Stimulated activated CD4-positive, alpha-beta T cell treated with anti-CD3 and anti-CD28 coated beads, Interleukin-4, amount 100 ng/mL, for 24 hours (primary cell): ENCODE data around the gene ZNF423.

Source experiments
- DNase-seq: peaks from one replicate; pipeline ENCODE4 v3.0.0-alpha.2; 2020

ZNF423 gene

DNA sequence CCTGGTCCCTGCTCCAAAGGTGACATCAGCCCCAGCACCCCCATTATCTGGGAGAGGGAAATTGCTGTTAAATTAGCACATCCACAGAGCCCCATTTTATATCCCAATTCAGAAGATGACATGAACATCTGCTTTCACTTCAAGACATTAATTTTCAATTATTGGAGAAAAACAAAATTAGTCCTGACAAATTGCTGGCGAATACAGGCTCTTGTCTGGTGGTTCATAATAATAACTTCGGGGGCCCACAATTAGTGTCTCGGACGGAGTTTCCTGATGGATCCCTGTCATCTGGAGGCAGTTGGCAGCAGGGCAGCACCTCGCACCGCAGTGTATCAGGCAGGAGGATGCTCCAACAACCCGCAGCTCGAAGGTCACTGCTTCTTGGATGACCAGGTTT is 7.4 kb downstream of the ZNF423 start:
- DNase-seq: no peak

DNA sequence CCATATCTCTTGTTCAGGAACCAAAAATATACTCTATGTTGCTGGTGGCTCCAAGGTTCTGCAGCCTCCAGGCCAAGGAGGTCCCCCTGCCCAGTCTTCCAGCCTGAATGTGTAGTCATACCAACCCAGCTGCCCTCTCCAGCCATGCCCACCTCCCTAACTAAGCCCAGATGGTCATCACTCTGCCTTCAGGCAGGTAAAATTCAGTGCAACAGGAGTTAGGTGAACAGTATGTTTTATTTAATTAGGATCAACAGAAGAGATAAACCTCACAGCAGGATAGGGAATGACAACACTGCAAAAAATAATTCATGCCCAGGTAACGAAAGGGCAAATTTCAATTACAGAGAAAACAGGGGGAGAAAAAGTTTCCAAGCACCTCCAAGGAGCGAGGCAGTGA is 9.1 kb downstream of the ZNF423 start:
- DNase-seq: no peak

DNA sequence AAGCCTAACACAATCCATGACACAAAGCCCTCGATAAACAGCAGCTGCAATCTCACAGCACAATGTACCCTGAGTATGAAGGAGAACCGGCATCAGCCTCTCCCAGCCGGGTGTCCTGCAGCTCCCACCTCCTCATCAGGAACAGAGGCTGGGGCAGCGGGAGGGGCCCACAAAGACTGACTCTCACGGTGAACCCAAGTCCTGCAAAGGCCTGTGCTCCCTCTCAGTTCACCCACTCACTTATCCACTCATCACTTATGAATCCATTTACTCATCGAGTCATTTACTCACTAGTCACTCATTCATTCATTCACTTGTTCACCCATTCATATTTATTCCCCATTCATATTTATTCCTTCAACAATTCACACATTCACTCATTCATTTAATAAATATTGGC is 11.6 kb downstream of the ZNF423 start:
- DNase-seq: no peak

DNA sequence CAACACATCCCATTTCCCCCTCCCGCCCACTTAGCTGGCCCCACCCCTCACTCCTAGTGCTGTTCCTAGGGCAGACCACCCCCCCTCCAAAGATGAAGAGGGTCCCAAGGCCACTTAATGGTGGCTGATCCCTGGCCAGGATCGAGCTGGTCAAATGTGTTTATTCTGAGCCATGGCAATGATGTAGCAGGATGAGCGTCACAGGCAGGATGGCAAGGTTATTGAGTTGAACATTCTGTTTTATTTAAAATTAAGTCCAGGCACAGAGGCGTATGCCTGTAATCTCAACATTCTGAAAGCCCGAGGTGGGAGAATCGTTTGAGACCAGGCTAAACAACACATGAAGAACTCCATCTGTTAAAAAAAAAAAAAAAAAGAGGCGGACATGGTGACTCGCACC is 12.2 kb downstream of the ZNF423 start:
- DNase-seq: no peak

DNA sequence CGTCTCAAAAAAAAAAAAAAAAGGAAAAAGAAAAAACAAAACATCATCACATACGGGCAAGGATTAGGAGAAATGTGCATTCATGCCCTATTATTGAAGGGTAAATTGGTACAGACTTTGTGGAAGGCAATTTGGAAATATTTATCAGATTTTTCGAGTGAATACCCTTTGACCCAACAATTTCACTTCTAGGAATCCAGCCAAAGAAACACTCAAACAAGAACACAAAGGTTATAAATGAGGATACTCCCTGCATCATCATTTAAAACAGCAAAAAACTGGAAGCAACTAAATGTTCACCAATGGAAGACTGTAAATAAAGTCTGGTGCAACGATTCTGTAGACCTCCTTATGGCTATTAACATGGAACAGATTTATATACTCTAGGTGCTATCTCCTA is 12.9 kb downstream of the ZNF423 start:
- DNase-seq: no peak

DNA sequence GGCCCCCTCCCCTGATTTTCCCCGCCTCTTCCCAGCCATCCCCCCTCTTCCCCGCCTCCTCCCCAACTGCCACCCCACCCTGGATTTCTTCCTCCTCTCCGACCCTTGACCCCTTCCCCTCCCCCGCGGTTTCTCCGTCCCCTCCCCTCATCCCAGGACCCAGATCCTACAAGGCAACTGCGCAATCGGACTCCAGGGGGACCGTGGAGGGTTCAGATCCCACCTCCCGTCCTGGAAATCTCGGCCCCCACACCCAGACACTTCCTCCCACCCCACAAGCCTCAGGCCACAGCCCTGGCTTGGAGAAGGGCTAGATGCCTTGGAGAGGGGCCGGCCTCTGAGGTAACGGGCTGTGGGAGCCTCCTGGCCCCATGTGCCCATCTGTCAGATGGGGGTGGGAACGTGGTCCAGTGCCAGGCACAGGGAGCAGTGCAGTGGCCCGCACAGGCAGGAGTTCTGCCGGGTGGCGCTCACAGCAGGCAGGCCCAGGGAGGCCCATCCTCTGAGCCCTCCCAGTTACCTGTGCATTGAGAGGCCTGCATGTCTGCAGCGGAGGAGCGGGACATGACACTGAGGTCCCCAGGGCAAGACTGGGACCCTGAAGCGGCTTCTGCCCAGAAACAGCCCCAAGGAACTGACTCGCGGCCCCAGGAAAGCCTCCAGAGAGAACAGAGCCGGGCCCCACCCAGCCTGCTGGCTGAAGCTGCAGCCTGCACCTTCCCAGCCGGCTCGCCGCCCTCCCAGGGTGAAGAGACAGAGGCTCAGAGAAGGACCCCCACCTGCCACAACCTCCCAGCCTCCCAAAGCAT is 16.7 kb downstream of the ZNF423 start:
- DNase-seq: no peak

DNA sequence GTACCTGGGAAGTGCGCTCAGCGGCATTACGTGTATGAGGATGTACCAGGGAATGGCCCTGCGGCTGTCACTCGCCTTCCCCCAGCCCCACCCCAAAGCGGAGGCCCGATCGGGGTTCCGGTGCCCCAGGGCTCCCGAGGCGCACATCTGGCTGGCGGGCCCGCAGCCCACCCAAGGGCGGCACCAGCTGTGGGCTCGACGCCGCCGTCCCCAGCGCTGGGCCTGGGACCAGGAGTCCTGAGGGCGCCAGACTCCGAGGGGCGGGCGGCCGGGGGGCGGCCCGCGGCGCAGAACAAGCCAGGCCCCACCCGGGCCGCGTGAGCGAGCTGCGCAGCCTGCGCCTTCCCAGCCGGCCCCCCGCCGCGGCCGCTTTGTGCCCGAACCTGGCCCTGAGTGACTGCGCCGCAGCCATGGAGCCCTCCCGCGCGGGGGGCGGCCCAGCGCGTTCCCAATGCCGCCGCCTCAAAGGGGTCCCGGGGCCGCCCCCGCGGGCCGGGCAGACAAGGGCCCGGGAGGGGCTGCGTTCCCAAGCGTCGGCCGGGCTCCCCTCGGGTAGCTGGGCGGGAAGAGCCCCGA is 17.4 kb downstream of the ZNF423 start:
- no peak for DNase-seq

DNA sequence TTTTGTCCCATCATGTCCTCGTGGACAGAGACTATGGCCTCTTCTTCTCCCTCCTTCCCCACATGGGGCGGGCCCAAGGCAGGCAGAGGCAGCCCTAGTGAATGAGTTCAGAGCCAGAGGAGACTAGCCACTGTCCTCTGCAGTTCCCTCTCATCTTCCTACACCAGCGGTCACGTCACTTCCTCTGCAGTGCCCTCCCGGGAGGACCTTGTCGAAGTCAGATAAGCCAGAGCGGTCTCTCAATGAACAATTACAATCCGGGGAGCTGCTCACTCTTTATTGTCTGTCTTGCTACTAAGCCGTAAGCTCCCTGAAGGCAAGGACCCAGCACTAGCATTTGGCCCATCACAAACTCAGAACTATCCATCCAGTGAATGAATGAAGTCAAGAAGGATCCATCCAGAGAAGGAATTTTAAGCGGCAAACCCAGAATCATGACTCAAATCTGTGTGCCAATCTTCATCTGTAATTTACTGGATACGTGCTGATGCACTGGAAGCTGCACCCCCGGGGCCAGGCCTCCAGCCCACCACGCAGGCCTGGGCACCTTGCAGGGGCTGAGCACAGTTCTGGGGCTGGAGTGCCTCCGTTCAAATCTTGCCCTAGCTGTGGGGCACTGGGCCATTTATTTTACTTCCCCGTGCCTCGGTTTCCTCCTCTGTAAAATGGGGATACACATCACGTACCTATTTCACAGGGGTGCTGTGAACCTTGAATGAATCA is 18.1 kb downstream of the ZNF423 start:
- no peak for DNase-seq

DNA sequence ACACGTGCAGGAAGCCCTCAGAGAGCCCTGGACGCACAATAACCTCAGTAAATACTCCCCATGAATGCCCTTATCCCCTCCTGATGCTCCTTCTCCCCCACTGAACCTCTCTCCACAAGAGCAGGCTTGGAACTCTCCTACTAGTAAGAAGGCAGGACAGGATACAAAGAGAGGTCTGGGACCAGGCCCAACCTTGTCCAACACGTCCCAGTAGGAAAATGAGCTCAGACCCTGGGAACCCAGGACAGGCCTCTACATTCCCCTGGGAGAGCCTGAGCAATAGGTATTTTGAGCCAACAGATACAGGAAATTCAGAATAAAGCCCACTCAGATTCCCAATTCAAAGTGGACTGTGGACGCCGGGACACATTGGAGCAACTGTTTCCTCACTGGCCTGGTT is 19.2 kb downstream of the ZNF423 start:
- DNase-seq: no peak

DNA sequence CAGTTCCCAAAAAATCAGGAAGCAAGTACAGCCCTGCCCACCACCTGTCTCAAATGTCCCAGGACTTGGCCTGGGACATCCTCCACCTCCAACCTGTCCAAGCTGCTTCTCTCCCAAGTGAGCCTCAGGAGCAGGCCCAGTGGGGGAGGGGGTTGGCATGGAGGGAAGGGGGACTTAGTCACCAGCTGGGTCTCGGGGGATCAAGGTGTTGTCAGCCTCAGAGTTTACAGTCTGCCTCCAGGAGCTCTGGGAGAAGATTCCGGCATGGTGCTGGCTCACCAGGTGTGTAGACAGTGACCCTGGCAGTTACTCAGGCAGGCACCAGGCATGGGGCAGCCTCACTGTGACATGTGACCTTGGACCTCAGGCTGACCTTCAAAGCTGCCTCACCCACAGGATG is 19.7 kb downstream of the ZNF423 start:
- no peak for DNase-seq

DNA sequence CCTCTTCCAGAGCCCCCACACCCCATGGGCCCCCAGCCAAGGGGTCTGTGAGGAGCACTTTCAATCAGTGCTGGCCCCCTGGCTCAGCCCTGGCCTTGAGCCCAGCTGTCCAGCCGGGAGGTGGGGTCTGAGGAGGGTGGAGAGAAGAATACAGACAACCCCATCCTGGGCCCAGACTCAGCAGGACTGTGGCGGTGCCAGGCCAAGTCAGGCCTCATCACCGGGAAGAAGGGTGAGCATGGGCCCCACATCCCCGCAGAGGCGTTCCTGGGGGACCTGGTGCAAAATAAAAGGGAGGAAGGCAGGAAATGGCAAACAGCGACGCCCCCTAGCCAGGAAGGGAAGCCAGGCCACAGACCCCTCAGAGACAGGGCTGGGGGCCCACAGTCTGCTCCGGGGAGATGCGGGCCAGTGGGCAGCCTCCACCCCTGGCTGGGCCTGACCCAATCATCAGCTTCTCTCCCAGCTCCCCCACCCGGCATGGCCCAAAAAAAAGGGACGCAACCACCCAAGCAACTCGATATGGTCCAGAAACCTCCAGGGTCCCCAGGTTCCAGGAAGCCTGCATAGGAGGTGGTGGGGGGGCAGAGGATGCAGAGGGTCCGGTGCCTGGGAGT is 20.6 kb downstream of the ZNF423 start:
- no peak for DNase-seq

DNA sequence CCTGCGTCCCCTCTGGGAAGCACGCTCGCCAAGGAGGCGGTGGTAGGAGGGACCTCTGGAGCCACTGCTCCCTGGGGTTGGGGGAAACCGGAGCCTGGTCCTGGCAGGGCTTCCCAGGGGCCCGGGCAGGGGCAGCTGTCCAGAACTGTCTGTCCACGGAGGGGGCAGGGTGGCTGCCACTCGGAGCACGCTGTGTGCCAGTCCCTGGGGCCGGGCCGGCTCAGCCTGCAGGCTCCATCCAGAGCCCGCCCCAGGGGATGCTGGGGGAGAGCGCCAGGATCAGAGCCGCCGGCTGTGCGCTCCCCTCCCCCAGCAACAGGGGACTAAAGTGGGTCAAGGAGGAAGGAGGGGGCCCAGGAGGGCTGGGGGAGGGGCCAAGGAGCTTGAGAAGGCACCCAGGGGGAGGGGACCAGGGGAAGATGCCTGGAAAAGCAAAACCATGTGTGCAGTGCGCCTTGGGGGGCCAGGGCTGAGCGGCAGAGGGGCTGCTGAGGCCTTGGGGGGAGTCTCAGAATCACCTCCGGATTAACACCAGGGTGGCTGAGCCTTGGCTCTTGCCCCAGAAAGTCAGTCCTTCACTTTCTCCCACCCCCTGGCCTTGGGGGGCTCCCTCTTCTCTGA is 21.3 kb downstream of the ZNF423 start:
- no peak for DNase-seq

DNA sequence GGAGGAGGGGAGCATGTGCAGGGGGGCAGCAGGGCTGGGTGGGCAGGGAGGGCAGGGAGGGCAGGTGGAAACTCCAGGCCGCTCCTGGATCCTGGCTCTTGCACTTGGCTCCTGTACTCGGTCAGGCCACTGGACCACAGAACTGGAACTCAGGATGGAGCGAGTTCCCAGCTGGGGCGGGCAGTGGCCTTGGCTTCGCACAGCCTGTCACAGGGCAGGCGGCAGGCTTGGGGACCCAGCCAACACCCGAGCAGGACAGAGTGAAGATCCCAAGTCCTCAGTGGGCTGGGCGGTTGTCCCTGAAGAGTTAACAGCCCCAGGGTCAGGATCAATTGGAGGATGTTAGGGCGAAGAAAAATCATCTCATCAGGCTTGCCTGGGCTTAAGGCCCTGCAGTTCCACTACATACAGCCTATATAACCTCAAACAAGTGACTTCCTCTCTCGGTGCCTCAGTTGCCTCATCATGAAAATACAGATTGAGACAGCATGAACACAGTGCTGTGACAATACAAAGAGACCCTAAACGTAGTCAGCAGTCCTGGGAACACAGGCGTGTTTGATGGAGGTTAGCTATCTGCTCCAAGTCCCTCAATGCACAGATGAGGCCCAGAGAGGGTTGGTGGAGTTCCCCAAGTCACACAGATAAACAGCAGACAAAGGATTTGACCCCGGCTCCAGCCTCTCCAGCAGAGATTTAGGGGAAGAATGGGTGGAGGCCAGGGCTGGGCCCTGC is 21.9 kb downstream of the ZNF423 start:
- no peak for DNase-seq

DNA sequence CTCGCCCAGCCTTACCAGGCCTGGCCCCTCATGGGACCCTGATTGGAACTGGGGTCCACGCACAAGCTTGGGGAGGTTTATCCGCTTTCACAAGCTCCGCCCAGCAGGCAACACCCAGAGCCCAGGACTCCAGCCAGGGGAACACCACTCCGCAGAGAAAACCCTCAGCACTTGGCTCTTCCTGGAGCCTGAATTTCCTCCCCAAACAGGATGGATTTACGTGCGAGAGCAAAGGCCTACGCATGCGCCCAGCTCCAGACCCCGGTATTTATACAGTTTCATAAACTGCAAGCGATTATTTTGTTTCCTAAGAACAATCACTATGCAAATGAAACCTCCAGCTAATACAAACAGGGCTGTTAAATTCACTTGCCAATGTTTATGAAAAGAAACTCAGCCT is 22.8 kb downstream of the ZNF423 start:
- no peak for DNase-seq

DNA sequence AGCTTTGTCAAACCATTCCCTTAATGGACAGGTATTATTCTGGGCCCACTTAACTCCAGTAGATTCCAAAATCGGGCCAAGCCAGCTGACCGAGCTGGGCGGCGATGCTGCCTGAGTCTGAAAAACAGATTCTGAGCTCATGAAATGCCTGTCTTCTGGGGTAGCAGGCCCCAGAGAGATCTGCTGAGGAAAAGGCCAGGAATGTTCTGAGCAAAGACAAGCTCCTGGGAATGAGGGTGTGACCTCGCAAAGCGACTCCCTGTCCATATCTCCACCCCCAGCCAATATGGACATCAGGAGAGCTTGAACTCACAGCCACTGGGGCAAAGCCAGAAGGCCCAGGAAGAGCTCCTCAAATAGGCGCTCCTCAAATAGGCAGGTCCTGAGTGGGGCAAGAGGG is 23.7 kb downstream of the ZNF423 start:
- DNase-seq: no peak

DNA sequence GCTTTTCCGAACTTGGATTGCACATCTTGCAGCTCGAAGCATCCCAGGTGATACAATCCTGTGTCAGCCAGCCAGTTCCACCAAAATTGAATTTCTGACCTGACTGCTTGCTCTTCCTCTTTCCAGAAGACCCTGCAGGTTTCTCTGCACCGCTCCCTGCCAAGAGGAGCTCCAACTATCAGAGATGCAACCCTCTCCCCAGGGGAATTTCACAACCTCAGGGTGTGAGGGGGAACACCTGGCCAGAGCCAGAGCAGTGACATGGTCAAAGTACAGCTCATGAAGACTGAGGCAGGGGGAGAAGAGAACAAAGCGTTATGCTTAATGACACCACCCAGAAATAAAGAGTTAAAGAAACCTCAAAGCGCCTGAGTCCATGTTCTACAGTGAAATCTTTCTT is 25.0 kb downstream of the ZNF423 start:
- DNase-seq: no peak

DNA sequence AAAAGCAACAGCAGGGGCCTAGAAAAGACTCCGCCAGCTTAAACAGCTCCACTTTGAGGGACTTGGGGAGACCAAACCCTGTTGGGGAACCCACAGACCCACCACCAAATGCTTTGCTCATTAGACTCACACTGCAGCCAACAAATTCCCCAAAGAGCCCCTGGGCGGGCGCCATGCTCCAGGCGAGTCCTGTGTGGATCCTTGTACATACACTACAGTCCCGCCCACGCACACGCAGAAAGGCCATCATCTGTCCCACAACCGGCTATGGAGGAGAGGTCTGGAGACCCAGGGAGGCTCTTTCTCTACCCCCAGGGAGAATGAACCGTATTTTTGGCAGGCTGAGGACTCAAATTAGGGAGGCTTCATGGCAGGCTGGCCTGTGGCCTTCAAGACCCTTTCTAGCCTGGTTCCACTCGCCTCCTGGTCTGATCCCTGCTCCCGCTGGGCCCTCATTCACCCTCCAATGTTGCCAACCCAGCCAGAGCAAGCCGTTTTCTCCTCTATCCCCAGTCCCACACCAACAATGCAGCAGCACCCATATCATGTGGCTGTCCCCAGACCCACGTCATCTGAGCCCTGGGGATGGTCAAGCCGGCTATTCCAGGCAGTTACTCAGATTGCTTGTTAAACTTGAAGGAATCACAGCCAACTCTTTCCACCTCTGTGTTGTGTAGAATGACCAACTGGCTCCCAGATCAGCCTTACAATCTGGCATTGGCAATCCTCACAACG is 27.2 kb downstream of the ZNF423 start:
- DNase-seq: no peak

DNA sequence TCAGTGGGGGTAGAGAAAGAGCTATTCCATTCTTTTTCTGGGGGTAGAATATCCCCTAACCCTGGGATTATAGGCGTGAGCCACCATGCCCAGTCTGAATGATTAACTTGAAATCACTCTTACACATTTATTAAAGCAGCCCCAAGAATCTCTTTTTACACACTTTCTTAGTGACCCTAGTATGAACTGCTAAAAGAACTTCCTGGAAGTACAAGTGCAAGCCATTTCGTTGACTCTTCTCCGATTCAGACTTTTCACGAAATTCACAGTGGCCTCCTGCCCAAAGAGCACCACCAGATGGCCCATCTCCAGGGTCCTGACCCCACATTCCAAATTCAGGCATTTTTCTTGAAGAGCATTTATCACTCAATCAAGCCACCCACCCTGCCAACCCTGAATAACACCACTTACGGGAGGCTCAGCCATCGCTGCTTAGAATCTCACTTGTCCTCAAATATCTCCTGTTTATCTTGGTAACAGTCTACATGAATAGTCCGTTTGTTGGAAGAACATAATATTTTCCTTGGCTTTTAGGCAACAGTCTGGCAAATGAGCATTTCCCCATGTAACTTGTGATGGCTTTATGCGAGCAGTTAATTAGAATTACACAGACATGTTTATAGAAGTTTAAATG is 28.0 kb downstream of the ZNF423 start:
- no peak for DNase-seq

DNA sequence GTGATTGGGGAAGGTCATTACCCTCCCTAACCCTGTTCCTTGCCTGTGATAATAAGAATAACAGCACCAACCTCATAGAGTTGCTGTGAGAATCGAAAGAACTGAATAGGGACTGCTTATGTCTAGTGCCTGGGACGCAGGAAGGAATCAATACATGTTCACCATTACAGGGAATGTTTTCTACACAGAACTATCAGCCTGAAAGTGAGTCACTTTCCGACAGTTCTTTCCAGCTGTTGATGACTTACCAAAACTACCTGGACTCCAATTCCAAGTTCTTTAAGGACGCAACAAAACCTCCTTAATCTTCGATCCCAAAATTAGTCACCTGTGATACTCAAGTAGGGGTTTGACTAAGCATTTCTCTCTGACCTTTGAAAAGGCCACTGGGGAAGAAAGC is 29.4 kb downstream of the ZNF423 start:
- no peak for DNase-seq

DNA sequence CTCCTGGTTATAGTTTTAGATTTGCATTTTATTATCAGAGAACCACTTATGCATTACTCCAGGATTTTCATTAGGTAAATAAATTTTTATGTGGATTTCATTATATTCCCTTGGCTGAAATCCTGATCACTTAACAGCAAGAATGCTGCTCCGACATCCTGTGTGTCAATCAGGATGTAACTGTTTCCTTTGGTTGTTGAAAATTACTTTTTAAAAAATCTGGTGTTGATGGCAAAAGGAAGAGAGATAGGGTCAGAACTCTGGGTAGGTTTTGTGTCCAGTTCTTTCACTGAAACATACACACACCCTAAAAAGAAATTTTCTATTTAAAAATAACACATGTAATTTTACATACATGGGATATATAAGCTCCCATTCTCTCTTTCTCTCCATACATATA is 30.9 kb downstream of the ZNF423 start:
- no peak for DNase-seq

DNA sequence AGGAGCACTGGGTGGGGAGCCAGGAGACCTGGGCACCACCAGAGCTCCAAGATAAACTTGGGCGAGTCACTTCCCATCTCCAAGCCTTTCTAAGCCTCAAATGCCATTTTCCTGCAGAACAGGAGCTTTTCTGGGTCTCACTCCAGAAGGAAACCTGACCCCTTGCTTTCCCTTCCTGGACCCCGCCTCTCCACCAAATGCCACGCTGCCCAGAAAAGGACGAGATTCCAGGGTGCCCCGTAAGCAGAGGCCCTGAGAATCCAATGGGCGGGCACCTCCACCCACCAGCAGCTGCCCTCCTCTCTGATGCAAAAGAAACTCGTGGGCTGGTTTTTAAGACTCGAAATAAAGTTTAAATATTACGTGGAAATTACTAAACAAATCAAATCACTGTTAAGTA is 31.3 kb downstream of the ZNF423 start:
- DNase-seq: no peak
